AG04450 (cell line): ENCODE results near the gene KCNK3. TPM values are rescaled to one million over a fixed set of nuclear protein-coding genes. Genes with fewer than 3 reads are reported as not detected.

ENCODE experiments used
- CTCF ChIA-PET: fragments of 300-600, 350-600 bp; formaldehyde crosslinking; extraction: SDS; loops from one replicate; lab custom pipeline; 2022; ENCODE audit warnings: antibody characterized with exemption, inconsistent platforms; lab: Charles Lee
- POLR2A ChIA-PET: fragments of 350-600 bp; formaldehyde crosslinking; extraction: SDS; loops from one replicate; lab custom pipeline; 2021; ENCODE audit warnings: antibody characterized with exemption, inconsistent platforms; lab: Yijun Ruan, JAX
- DNase-seq: peaks from one replicate; pipeline ENCODE4 v3.0.0-alpha.2; 2011; ENCODE audit warnings: low read depth, low spot score
- H3K27ac ChIP-seq: one replicate; pipeline ENCODE4 v1.5.1; 2012; ENCODE audit warnings: low read depth, low read length, control low read depth
- H3K27me3 ChIP-seq: one replicate; pipeline ENCODE4 v1.6.0; 2012; ENCODE audit warnings: low read length; ENCODE audit not compliant: control insufficient read depth, insufficient read depth
- H3K4me3 ChIP-seq: 2 replicates; pipeline ENCODE4 v1.5.1; 2011; ENCODE audit warnings: mild to moderate bottlenecking, low read depth, low read length, control low read depth
- H3K9me3 ChIP-seq: 2 replicates; pipeline ENCODE4 v1.5.1; 2012; ENCODE audit warnings: low read length; ENCODE audit not compliant: control insufficient read depth, insufficient read depth
- CTCF ChIP-seq: IDR thresholded peaks from 2 replicates; pipeline ENCODE4 v1.5.1; 2011; ENCODE audit warnings: low read depth, low read length, control low read depth, inconsistent platforms
- polyA minus RNA-seq: library from RNA; depleted of rRNA, polyadenylated mRNA; stranded (reverse); fragments of >200 nt; gene quantifications from 2 replicates; pipeline ENCODE4 v1.2.3, GENCODE V29; 2011; rRNA and poly(A)+ RNA removed
- polyA plus RNA-seq: library from polyadenylated mRNA; depleted of rRNA; stranded (reverse); fragments of >200 nt; gene quantifications from 2 replicates; pipeline ENCODE4 v1.2.3, GENCODE V29; 2011; rRNA removed

Gene KCNK3
- polyA plus RNA-seq: 0.04 and 0.05 TPM in 2 replicates
- not detected in 2 replicates for polyA minus RNA-seq

- Histone ChIP-seq H3K4me3 (peak within 1 kb of the TSS; percentile 42), H3K9me3 (no peaks in the 10 kb centered on the region; the same call in 1 of the 2 replicates), H3K27ac (no peak within 1 kb of the TSS), H3K27me3 (peaks cover 52% of the 10 kb centered on the region)
- ChIA-PET CTCF (interaction anchor here (0.6 to 1.5 kb wide), 2 partner anchors 33 to 87 kb away, joined by 4 to 5 read pairs; no protein-coding TSS in a partner anchor), POLR2A (no interaction called here)
- no peak for TF ChIP-seq CTCF
- DNase-seq: no peak
Measured at GRCh38 chr2:26692279-26692896, at the start of gene KCNK3. Gene KCNK3, plus strand, starts transcription at chr2:26692722. Its CDS starts 154 bp downstream, at chr2:26692876.

GRCh38 chr2:26644188-26644835, 48.2 kb upstream of the KCNK3 start:
- Histone ChIP-seq H3K4me3 (no peak overlapping the region), H3K9me3 (no peaks in the 10 kb centered on the region), H3K27ac (no peak overlapping the region), H3K27me3 (peaks cover 62% of the 10 kb centered on the region)
- ChIA-PET POLR2A (interaction anchor here (0.7 kb wide), 1 partner anchor 40 kb away, joined by 4 read pairs; no protein-coding TSS in a partner anchor), CTCF (no interaction called here)
- TF ChIP-seq CTCF: no peak
- DNase-seq: no peak

GRCh38 chr2:26645762-26646161, 46.8 kb upstream of the KCNK3 start:
- Histone ChIP-seq H3K9me3 (no peaks in the 10 kb centered on the region), H3K27ac (no peak overlapping the region), H3K4me3 (no peak overlapping the region), H3K27me3 (peaks cover 67% of the 10 kb centered on the region)
- ChIA-PET POLR2A (no interaction called here), CTCF (no interaction called here)
- TF ChIP-seq CTCF: no peak
- DNase-seq: no peak

- no peak overlapping the region for H3K4me3 ChIP-seq
- no peak overlapping the region for H3K27ac ChIP-seq
- ChIA-PET POLR2A (no interaction called here), CTCF (no interaction called here)
- no peak for DNase-seq
- no peaks in the 10 kb centered on the region for H3K9me3 ChIP-seq
- H3K27me3 ChIP-seq: peaks cover 74% of the 10 kb centered on the region
- no peak for TF ChIP-seq CTCF
Measured at GRCh38 chr2:26646986-26647672, 45.4 kb upstream of the KCNK3 start.
